Pulmonary artery endothelial cell (primary cell): Measurements from ENCODE around the gene NIT2. TPM values are rescaled to one million over a fixed set of nuclear protein-coding genes. Genes with fewer than 3 reads are reported as not detected.
A peak's percentile ranks its signal among the peaks of the same experiment; 100 is the strongest.
"Not testable (repeated sequence)": the region's sequence is repeated elsewhere in the genome, so short reads cannot be mapped to it uniquely, and the experiment has no call there.

Experiments used
- DNase-seq: peaks from one replicate; pipeline ENCODE4 v3.0.0-alpha.2; 2011; ENCODE audit warnings: low read depth, low spot score
- total RNA-seq: library from RNA; depleted of rRNA; stranded (reverse); fragments of >200 nt; gene quantifications from 2 replicates; pipeline ENCODE4 v1.2.3, GENCODE V29; 2014

The NIT2 gene
- 15.0 and 20.4 TPM in 2 replicates for total RNA-seq

GRCh38 chr3:100334488-100335351 lies at the start of gene NIT2:
Gene NIT2, plus strand, starts transcription at chr3:100334757. Its CDS starts 35 bp downstream, at chr3:100334792.
- DNase-seq = peak; percentile 44

- no peak for DNase-seq
Measured at GRCh38 chr3:100288288-100288894, 46.2 kb upstream of the NIT2 start.

GRCh38 chr3:100289339-100289738 lies 45.2 kb upstream of the NIT2 start:
- peak; percentile 24 for DNase-seq

- DNase-seq = no peak
Measured at GRCh38 chr3:100295089-100295488, 39.5 kb upstream of the NIT2 start.

DNA sequence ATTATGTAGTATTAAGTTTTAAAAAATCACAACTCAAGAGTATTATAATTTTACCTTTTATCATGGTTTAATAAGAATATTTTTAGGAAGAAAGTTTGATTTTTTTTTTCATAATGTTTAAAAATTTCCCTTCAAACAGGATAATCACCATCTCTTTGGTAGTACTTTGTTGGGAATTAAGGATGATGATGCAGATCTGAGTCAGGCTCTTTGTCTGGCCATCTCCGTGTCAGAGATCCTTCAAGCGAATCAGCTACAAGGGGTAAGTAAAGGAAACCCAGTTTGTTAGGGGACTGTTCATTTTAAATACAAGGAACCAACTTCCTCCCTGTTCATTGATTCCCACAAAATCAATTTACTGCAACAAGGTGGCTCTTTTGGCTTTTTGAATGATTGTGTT lies 36.8 kb upstream of the NIT2 start:
- DNase-seq = no peak

GRCh38 chr3:100299016-100299415 lies 35.5 kb upstream of the NIT2 start:
- DNase-seq = no peak

DNA sequence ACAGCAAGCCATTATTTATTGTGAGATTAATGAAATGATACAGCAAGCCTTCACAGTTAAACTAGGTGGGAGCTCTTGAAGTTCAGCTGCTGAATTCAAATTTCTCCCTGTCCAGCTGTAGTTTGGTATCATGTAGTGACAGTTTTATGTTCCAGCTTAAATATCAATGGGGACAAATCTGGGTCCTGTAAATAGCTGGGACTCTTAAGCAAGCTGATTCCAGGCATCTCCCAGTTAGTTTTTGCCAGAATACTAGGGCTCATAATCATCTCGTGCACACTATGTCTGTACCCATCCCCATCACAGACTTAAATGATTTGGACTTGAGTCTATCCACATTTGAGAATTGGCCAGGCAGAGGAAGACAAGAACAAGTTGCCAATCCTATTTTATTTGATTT lies 27.9 kb upstream of the NIT2 start:
- DNase-seq = no peak

DNA sequence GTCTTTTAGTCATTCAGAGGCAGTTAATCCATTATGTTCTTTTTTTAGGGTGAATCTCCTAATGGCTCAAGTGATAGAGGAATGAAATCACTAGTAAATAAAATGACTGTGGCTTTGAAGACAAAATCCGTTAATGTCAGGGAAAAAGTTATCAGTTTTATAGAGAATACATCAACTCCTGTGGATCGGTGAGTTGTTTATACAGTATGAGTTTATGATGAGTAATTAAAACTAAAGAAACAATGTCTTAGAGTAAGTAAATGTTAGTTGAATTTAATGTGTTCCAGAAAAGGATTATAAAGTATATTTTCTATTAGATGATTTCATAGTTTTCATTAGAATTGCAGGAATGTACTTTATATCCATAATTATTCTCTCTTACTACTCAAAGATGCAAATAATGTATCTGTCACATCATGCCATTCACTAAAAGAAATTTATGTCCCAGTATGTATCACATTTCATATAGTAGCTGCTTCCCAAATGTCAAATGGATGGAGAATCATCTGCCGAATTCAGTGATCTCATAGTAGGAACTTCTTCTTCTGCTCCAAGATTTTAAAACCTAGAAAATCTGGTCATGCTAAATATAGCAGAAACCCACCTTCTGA lies 24.1 kb upstream of the NIT2 start:
- DNase-seq = no peak

DNA sequence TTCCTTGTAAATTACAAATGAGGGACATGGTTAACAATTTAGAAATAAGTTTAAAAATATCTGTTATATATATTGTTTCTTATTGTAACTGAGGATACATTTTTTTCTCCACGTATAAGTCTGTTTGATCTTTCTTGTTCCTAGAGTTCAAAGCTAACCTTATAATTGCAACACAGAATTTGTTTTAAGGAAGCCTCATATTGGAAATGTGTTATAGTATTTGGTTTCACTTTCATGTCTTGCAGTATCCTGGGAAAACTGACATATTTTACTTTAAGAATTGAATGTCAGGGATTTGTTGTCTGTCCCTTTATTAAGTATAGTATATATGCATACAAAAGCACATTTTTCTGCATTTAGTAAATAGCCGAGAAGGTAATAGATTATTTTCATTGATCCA lies 23.5 kb upstream of the NIT2 start:
- no peak for DNase-seq

- peak; percentile 10 for DNase-seq
Measured at GRCh38 chr3:100316641-100317069, 17.9 kb upstream of the NIT2 start.

GRCh38 chr3:100317912-100318311 lies 16.6 kb upstream of the NIT2 start:
- DNase-seq = no peak

DNA sequence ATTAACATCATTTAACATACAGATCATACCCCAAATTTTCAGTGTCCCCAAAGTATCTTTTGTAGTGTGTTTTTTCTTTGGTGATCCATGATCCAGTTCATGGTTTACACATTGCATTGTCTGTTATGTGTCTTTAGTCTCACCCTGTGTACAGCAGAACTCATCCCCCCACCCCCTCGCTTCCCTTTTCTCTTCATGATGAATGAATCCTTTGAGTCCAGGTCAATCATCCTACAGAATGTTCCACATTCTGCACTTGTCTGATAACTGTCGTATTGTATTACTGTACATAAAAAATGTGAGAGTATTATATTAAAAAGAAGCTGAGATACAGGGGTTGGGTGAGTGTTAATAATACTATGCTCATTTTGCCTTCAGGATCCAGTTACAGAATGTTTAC lies 14.6 kb upstream of the NIT2 start:
- DNase-seq = no peak

GRCh38 chr3:100324044-100324443 lies 10.5 kb upstream of the NIT2 start:
- DNase-seq = no peak

GRCh38 chr3:100325827-100326226 lies 8.7 kb upstream of the NIT2 start:
- no peak for DNase-seq

GRCh38 chr3:100327377-100327776 lies 7.2 kb upstream of the NIT2 start:
- DNase-seq = not testable (repeated sequence)

GRCh38 chr3:100329800-100330489 lies 4.6 kb upstream of the NIT2 start:
- no peak for DNase-seq

DNA sequence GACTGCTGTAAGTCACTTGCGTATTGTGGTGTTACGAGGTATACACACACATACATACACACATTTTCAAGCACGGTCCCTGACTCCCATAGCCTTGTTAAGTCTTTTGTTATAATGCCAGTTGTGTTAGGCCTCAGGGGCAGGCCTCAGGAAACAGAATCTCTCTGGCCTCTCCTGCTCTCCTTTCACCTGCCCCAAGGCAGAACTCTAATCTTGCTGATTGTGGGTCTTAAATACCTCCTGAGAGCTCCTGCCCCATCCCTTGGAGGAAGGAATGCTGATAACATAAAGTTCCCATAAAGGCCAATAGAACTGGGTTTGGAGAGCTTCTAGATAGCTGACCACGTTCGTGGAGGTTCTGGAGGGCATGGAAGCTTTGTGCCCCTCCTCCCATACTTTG lies 3.9 kb upstream of the NIT2 start:
- DNase-seq = no peak

GRCh38 chr3:100331660-100332059 lies 2.9 kb upstream of the NIT2 start:
- DNase-seq = no peak

GRCh38 chr3:100333051-100333450 lies 1.5 kb upstream of the NIT2 start:
- DNase-seq = no peak

GRCh38 chr3:100333970-100334487 lies 528 bp upstream of the NIT2 start:
- DNase-seq = no peak

DNA sequence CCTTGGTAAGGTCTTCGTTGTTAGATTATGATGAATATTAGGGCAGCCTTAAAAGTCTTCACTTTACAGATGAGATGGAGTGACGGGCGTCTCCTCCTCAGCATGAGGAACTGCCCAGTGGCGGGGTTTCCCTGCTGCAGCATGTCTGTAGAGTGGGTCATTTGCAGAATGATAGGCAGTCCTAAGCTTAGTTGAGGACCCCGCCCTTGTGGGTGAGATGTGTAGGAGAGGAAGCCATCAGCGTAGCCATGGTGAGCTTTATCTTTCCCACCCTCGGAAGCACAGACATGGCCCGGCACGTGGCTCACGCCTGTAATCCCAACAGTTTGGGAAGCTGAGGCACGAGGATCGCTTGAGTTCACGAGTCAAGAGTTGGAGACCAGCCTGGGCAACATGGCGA lies 877 bp downstream of the NIT2 start:
- DNase-seq = no peak

- DNase-seq = not testable (repeated sequence)
Measured at GRCh38 chr3:100336229-100336628, 1.7 kb downstream of the NIT2 start.
